ENCODE measurements around the gene GRIK5.

GRIK5 gene

GRCh38 chr19:42010245-42011126 is 59.5 kb downstream of the GRIK5 start (continued):
- no peak for TF ChIP-seq ZNF350 (tag by site-specific recombination; IDR thresholded peaks at IDR 0.05)
- no peak for TF ChIP-seq BCL11A (tag by site-specific recombination; IDR thresholded peaks at IDR 0.05; ENCODE audit: low read depth)
- no peak for TF ChIP-seq REST (tag by site-specific recombination; IDR thresholded peaks at IDR 0.05)
- peak; percentile 75 for TF ChIP-seq ZNF366 (tag by site-specific recombination; conservative IDR thresholded peaks at IDR 0.05)
- no peak for TF ChIP-seq SCRT1 (tag by site-specific recombination; IDR thresholded peaks at IDR 0.05; ENCODE audit: borderline replicate concordance)
- no peak for TF ChIP-seq ZNF488 (tag by site-specific recombination; IDR thresholded peaks at IDR 0.05)
- TF ChIP-seq KLF16 (tag by site-specific recombination; IDR thresholded peaks at IDR 0.05) = peak; percentile 73; the same call in 1 of the 2 replicates
- no peak for TF ChIP-seq ZNF791 (tag by site-specific recombination; IDR thresholded peaks at IDR 0.05)
- no peak for TF ChIP-seq MYNN (tag by site-specific recombination; IDR thresholded peaks at IDR 0.05; ENCODE audit: borderline replicate concordance)
- no peak for TF ChIP-seq ZNF623 (tag by site-specific recombination; IDR thresholded peaks at IDR 0.05)
- no peak for TF ChIP-seq ZNF140 (tag by site-specific recombination; IDR thresholded peaks at IDR 0.05)
- no peak for TF ChIP-seq ZNF292 (tag by site-specific recombination; IDR thresholded peaks at IDR 0.05; ENCODE audit: borderline replicate concordance, low read depth)
- no peak for TF ChIP-seq REPIN1 (tag by site-specific recombination; IDR thresholded peaks at IDR 0.05; ENCODE audit: low read depth)
- TF ChIP-seq ZNF221 (tag by site-specific recombination; IDR thresholded peaks at IDR 0.05; ENCODE audit: borderline replicate concordance) = no peak
- no peak for TF ChIP-seq GLIS2 (tag by site-specific recombination; IDR thresholded peaks at IDR 0.05)
- TF ChIP-seq TCF7L2 (IDR thresholded peaks at IDR 0.05; ENCODE audit: borderline replicate concordance, low read depth, low read length) = no peak
- TF ChIP-seq PRDM4 (tag by site-specific recombination; IDR thresholded peaks at IDR 0.05) = peak; percentile 45; the same call in 1 of the 2 replicates
- TF ChIP-seq ZNF777 (tag by site-specific recombination; IDR thresholded peaks at IDR 0.05; ENCODE audit: borderline replicate concordance) = no peak
- peak; percentile 50; the same call in 1 of the 2 replicates for TF ChIP-seq ZBTB10 (tag by site-specific recombination; IDR thresholded peaks at IDR 0.05)
- TF ChIP-seq ZNF639 (tag by site-specific recombination; IDR thresholded peaks at IDR 0.05) = no peak
- TF ChIP-seq ZNF223 (tag by site-specific recombination; IDR thresholded peaks at IDR 0.05) = no peak
- TF ChIP-seq ZNF335 (tag by site-specific recombination; conservative IDR thresholded peaks at IDR 0.05) = peak; percentile 55
- TF ChIP-seq ZNF121 (tag by site-specific recombination; IDR thresholded peaks at IDR 0.05) = no peak
- no peak for TF ChIP-seq OSR2 (tag by site-specific recombination; IDR thresholded peaks at IDR 0.05)
- no peak for TF ChIP-seq ZNF18 (tag by site-specific recombination; IDR thresholded peaks at IDR 0.05)
